ENCODE measurements around the gene ING3.

ING3 gene

DNA sequence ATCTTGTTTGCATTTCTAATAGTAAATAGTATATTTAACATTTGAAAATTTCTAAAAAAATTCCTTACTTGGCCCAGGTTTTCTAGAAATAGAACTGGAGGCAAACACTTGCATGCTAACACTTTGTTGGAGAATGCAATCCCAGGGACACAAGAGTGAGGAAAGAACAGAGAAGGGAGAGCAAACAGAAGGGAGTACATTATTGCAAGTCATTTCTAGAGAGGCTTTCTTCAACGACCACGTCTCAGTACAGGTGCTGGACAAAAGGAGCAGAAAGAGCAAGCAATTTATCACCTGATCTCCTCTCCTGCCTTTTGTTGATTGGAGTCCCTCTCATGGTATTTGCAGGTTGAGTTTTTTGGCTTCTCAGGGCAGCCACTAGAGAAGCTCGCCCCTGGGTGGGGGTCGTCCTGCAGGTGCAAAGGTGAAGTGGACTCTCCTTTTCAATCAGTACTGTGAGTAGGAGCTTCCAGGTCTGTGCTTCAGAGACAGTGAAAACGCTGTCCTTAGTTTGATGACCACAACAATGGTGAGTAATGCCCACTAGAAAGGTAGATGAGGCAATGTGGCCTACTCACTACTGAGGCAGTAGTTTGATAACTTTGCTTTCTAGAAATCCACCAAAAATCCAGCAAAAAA, 43.1 kb downstream of the ING3 start:
- no peak overlapping the region for H3K9ac ChIP-seq (ENCODE audit: low read length)
- no peaks in the 10 kb centered on the region for H3K9me3 ChIP-seq (ENCODE audit: insufficient read depth, low read length)
- H4K20me1 ChIP-seq (ENCODE audit: insufficient read depth, low read length) = no peaks in the 10 kb centered on the region
- no peaks in the 10 kb centered on the region for H3K36me3 ChIP-seq (replicated peaks; ENCODE audit: low read depth, low read length)
- no peak overlapping the region for H2AFZ ChIP-seq (ENCODE audit: low read depth, low read length)
- H3K4me1 ChIP-seq (ENCODE audit: low read length) = peaks cover 44% of the 10 kb centered on the region
- no peak overlapping the region for H3K4me2 ChIP-seq (ENCODE audit: low read length)
- no peaks in the 10 kb centered on the region for H3K79me2 ChIP-seq (ENCODE audit: low read length)
- H3K4me3 ChIP-seq (ENCODE audit: low read length) = no peak overlapping the region
- no peak overlapping the region for H3K27ac ChIP-seq (ENCODE audit: low read length)
- peaks cover 54% of the 10 kb centered on the region for H3K27me3 ChIP-seq (ENCODE audit: low read depth, low read length)
- no peak for TF ChIP-seq EZH2phosphoT487 (IDR thresholded peaks at IDR 0.05; ENCODE audit: low read depth)
- TF ChIP-seq, protein P1, sequence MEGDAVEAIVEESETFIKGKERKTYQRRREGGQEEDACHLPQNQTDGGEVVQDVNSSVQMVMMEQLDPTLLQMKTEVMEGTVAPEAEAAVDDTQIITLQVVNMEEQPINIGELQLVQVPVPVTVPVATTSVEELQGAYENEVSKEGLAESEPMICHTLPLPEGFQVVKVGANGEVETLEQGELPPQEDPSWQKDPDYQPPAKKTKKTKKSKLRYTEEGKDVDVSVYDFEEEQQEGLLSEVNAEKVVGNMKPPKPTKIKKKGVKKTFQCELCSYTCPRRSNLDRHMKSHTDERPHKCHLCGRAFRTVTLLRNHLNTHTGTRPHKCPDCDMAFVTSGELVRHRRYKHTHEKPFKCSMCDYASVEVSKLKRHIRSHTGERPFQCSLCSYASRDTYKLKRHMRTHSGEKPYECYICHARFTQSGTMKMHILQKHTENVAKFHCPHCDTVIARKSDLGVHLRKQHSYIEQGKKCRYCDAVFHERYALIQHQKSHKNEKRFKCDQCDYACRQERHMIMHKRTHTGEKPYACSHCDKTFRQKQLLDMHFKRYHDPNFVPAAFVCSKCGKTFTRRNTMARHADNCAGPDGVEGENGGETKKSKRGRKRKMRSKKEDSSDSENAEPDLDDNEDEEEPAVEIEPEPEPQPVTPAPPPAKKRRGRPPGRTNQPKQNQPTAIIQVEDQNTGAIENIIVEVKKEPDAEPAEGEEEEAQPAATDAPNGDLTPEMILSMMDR (IDR thresholded peaks at IDR 0.05; ENCODE audit: low read depth, low read length) = no peak

DNA sequence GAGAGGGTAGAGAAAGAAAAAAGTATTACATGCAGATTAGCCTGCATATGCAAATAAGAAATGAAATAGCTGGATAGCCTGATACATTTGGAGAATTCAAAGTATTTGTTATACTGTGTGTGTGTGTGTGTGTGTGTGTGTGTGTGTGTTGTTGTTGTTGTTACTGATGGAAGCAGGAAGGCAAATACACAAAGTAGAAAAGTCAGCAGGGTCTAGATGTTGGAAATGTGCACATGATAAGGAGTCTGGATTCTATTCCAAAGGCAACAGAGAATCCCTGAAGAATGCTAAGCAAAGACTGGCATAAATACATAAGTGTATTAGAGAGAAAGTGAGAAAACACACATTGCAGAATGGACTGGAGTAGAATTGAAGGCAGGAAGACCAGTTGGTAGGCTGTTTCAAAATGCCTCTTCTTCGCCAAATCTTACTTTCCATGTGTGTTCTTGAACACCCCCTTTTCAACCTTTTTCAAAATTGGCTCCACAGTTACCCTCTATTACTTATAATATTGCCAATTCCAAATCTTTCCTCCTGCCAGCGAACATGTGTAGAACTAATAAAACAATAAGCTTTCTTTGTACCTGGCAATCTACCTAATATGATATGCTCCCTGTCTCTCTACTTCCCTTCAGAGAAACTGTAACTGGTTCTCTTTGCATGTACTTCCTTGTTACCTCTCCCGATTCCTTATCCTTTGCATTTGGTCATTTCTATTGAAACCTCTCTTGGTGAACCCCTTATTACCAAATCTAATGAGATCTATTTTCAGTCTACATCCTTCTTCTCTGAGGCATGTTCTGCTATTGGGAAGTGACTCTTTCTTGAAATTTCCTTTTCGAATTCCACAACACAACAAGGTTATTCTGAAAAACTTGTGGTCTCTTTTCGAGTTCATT, 44.2 kb downstream of the ING3 start:
- TF ChIP-seq EZH2phosphoT487 (IDR thresholded peaks at IDR 0.05; ENCODE audit: low read depth) = no peak
- TF ChIP-seq, protein P1 (IDR thresholded peaks at IDR 0.05; ENCODE audit: low read depth, low read length) = no peak
- no peaks in the 10 kb centered on the region for H3K79me2 ChIP-seq (ENCODE audit: low read length)
- H2AFZ ChIP-seq (ENCODE audit: low read depth, low read length) = no peak overlapping the region
- H3K4me1 ChIP-seq (ENCODE audit: low read length) = peaks cover 33% of the 10 kb centered on the region
- no peak overlapping the region for H3K4me3 ChIP-seq (ENCODE audit: low read length)
- no peak overlapping the region for H3K27ac ChIP-seq (ENCODE audit: low read length)
- H3K36me3 ChIP-seq (replicated peaks; ENCODE audit: low read depth, low read length) = no peaks in the 10 kb centered on the region
- no peak overlapping the region for H3K9ac ChIP-seq (ENCODE audit: low read length)
- H3K27me3 ChIP-seq (ENCODE audit: low read depth, low read length) = peaks cover 50% of the 10 kb centered on the region
- H3K9me3 ChIP-seq (ENCODE audit: insufficient read depth, low read length) = no peaks in the 10 kb centered on the region
- no peaks in the 10 kb centered on the region for H4K20me1 ChIP-seq (ENCODE audit: insufficient read depth, low read length)
- no peak overlapping the region for H3K4me2 ChIP-seq (ENCODE audit: low read length)

DNA sequence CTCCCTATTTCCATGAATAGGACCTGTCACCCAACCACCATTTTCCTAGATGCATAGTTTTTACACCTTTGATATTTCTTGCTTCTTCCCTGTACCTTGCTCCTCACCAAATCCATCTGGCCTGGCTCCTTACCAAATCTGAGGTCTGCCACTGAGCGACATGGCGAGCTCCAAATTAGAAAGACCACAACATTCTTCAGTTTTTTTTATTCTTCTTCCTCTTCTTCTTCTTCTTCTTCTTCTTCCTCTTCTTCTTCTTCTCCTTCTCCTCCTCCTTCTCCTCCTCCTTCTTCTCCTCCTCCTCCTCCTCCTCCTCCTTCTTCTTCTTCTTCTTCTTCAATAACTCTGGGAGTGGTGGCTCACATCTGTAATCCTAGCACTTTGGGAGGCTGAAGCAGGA, 45.1 kb downstream of the ING3 start:
- Histone ChIP-seq H2AFZ (ENCODE audit: low read depth, low read length) (no peak overlapping the region), H3K4me1 (ENCODE audit: low read length) (peaks cover 29% of the 10 kb centered on the region), H3K79me2 (ENCODE audit: low read length) (no peaks in the 10 kb centered on the region), H3K36me3 (replicated peaks; ENCODE audit: low read depth, low read length) (no peaks in the 10 kb centered on the region), H3K27me3 (ENCODE audit: low read depth, low read length) (peaks cover 42% of the 10 kb centered on the region), H3K9me3 (ENCODE audit: insufficient read depth, low read length) (no peaks in the 10 kb centered on the region), H3K4me2 (ENCODE audit: low read length) (no peak overlapping the region), H3K27ac (ENCODE audit: low read length) (no peak overlapping the region), H3K4me3 (ENCODE audit: low read length) (no peak overlapping the region), H3K9ac (ENCODE audit: low read length) (no peak overlapping the region), H4K20me1 (ENCODE audit: insufficient read depth, low read length) (no peaks in the 10 kb centered on the region)
- TF ChIP-seq, protein P1 (IDR thresholded peaks at IDR 0.05; ENCODE audit: low read depth, low read length) = no peak
- TF ChIP-seq EZH2phosphoT487 (IDR thresholded peaks at IDR 0.05; ENCODE audit: low read depth) = no peak

DNA sequence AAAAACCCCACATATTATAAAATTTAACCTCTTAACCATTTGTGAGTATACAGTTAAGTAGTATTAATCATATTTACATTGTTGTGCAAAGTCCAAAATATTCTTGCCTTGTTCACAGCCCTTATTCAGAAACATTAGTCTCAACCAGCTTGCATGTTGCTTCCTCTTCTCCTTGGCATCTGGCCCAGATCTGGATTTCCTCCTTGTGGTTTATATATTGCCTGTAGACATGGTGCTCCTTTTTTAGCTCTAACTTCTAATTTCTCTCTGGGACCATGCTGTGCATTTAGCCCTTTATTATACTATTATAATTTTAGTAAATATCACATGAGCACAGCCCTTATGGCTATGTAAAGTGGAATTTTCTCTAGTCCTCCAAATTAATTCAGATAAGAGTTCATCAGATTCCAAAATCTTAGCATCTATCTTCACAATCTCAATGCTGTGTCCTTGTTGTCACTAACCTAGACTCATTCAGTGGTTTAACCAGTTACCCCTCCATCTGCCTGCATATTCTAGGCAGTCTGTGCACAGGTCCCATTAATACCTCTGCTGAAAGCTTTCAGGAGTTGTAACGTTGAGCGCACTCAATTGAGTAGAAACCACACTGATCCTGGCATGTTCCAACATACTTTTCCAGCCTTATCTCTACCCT, 45.9 kb downstream of the ING3 start:
- H3K4me1 ChIP-seq (ENCODE audit: low read length) = peaks cover 24% of the 10 kb centered on the region
- no peak overlapping the region for H3K27ac ChIP-seq (ENCODE audit: low read length)
- no peaks in the 10 kb centered on the region for H3K36me3 ChIP-seq (replicated peaks; ENCODE audit: low read depth, low read length)
- no peak overlapping the region for H3K9ac ChIP-seq (ENCODE audit: low read length)
- H3K4me2 ChIP-seq (ENCODE audit: low read length) = peak overlapping the region; percentile 30; the same call in 1 of the 2 replicates
- no peak overlapping the region for H2AFZ ChIP-seq (ENCODE audit: low read depth, low read length)
- no peaks in the 10 kb centered on the region for H3K9me3 ChIP-seq (ENCODE audit: insufficient read depth, low read length)
- H3K79me2 ChIP-seq (ENCODE audit: low read length) = no peaks in the 10 kb centered on the region
- H4K20me1 ChIP-seq (ENCODE audit: insufficient read depth, low read length) = no peaks in the 10 kb centered on the region
- H3K4me3 ChIP-seq (ENCODE audit: low read length) = no peak overlapping the region
- TF ChIP-seq, protein P1 (IDR thresholded peaks at IDR 0.05; ENCODE audit: low read depth, low read length) = no peak
- no peak for TF ChIP-seq EZH2phosphoT487 (IDR thresholded peaks at IDR 0.05; ENCODE audit: low read depth)
- H3K27me3 ChIP-seq (ENCODE audit: low read depth, low read length) = peaks cover 35% of the 10 kb centered on the region

All from OCI-LY3 (cell line).